Vagina (tissue), 2 donors: Measurements from ENCODE around the gene ANKS6.

ENCODE experiments used
- POLR2AphosphoS5 ChIP-seq, 2 donors: sonication (generic); formaldehyde crosslinking; IDR thresholded peaks; one replicate each; pipeline ENCODE4 v1.9.0; 2017; ENCODE audit warnings: antibody characterized with exemption in 2 of 2, mild to moderate bottlenecking in 2 of 2, low read depth in 1 of 2; ENCODE audit not compliant: insufficient read depth in 1 of 2
- TF ChIP-seq, protein P1 (sequence below), 3 experiments: fragments of 450-650 bp in 2 of 3; fragments of 200-600 bp in 1 of 3; sonication (generic) in 1 of 3; IDR thresholded peaks; one replicate each; pipeline ENCODE4 v1.5.1; 2017 to 2019; ENCODE audit warnings: antibody characterized with exemption in 3 of 3, mild to moderate bottlenecking in 2 of 3, moderate library complexity in 2 of 3

GRCh38 chr9:98819231-98819630, 22.9 kb upstream of the ANKS6 start:
- TF ChIP-seq, protein P1, sequence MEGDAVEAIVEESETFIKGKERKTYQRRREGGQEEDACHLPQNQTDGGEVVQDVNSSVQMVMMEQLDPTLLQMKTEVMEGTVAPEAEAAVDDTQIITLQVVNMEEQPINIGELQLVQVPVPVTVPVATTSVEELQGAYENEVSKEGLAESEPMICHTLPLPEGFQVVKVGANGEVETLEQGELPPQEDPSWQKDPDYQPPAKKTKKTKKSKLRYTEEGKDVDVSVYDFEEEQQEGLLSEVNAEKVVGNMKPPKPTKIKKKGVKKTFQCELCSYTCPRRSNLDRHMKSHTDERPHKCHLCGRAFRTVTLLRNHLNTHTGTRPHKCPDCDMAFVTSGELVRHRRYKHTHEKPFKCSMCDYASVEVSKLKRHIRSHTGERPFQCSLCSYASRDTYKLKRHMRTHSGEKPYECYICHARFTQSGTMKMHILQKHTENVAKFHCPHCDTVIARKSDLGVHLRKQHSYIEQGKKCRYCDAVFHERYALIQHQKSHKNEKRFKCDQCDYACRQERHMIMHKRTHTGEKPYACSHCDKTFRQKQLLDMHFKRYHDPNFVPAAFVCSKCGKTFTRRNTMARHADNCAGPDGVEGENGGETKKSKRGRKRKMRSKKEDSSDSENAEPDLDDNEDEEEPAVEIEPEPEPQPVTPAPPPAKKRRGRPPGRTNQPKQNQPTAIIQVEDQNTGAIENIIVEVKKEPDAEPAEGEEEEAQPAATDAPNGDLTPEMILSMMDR (IDR thresholded peaks at IDR 0.05), result no peak
- no peak for TF ChIP-seq POLR2AphosphoS5 (IDR thresholded peaks at IDR 0.05; ENCODE audit: insufficient read depth in 1 of 2, low read depth in 1 of 2)
